Mesendoderm (in vitro differentiated cells): ENCODE measurements around the gene KCTD20.

Source experiments
- DNase-seq: peaks from one replicate; pipeline ENCODE4 v3.0.0; 2013
- H2AK5ac ChIP-seq: 2 replicates; pipeline ENCODE4 v1.6.1; 2013; ENCODE audit warnings: low read length, inconsistent platforms
- H2BK120ac ChIP-seq: 2 replicates; pipeline ENCODE4 v1.6.1; 2013; ENCODE audit warnings: low read depth, mild to moderate bottlenecking, low read length, moderate library complexity, mixed read lengths
- H2BK15ac ChIP-seq: replicated peaks from 2 replicates; pipeline ENCODE4 v1.6.1; 2013; ENCODE audit warnings: low read depth, mild to moderate bottlenecking, moderate library complexity
- H2BK5ac ChIP-seq: 2 replicates; pipeline ENCODE4 v1.6.1; 2013; ENCODE audit warnings: low read length, inconsistent platforms
- H3K18ac ChIP-seq: 2 replicates; pipeline ENCODE4 v1.6.1; 2013; ENCODE audit warnings: mild to moderate bottlenecking, low read length, mixed read lengths
- H3K23ac ChIP-seq: one replicate; pipeline ENCODE4 v1.6.1; 2013; ENCODE audit warnings: low read length
- H3K27ac ChIP-seq: 2 replicates; pipeline ENCODE4 v1.5.1; 2013; ENCODE audit warnings: low read depth, mild to moderate bottlenecking, inconsistent platforms, low read length, moderate library complexity
- H3K27me3 ChIP-seq: 2 replicates; pipeline ENCODE4 v1.6.1; 2013; ENCODE audit warnings: low read length, control low read depth, mild to moderate bottlenecking, inconsistent platforms; ENCODE audit not compliant: insufficient read depth, poor library complexity
- H3K36me3 ChIP-seq: 2 replicates; pipeline ENCODE4 v1.6.1; 2013; ENCODE audit warnings: low read length, inconsistent platforms; ENCODE audit not compliant: control insufficient read depth, insufficient read depth
- H3K4ac ChIP-seq: one replicate; pipeline ENCODE4 v1.6.1; 2013; ENCODE audit warnings: low read depth, mild to moderate bottlenecking, low read length, moderate library complexity
- H3K4me1 ChIP-seq: 2 replicates; pipeline ENCODE4 v1.6.1; 2013; ENCODE audit warnings: low read depth, low read length, inconsistent platforms; ENCODE audit not compliant: control insufficient read depth
- H3K4me2 ChIP-seq: 2 replicates; pipeline ENCODE4 v1.6.1; 2013; ENCODE audit warnings: low read length
- H3K4me3 ChIP-seq: 2 replicates; pipeline ENCODE4 v1.5.1; 2013; ENCODE audit warnings: mild to moderate bottlenecking, low read length
- H3K56ac ChIP-seq: one replicate; pipeline ENCODE4 v1.6.1; 2013; ENCODE audit warnings: low read length
- H3K79me1 ChIP-seq: 2 replicates; pipeline ENCODE4 v1.6.1; 2013; ENCODE audit warnings: low read length, inconsistent platforms
- H3K79me2 ChIP-seq: 2 replicates; pipeline ENCODE4 v1.6.1; 2013; ENCODE audit warnings: mild to moderate bottlenecking, low read length; ENCODE audit not compliant: control insufficient read depth, insufficient read depth
- H3K9ac ChIP-seq: 2 replicates; pipeline ENCODE4 v1.6.1; 2013; ENCODE audit warnings: low read length, inconsistent platforms
- H4K5ac ChIP-seq: one replicate; pipeline ENCODE4 v1.6.1; 2013; ENCODE audit warnings: low read length
- H4K8ac ChIP-seq: one replicate; pipeline ENCODE4 v1.6.1; 2013; ENCODE audit warnings: low read depth, mild to moderate bottlenecking, control low read depth, low read length, moderate library complexity
- WGBS: extraction: QIAGEN DNeasy Blood & Tissue Kit; methylation state at CpG from one replicate; pipeline ENCODE4 v1.1.7; 2013; ENCODE audit warnings: low lambda C conversion rate, missing lambda C conversion rate; ENCODE audit not compliant: insufficient coverage; ENCODE audit errors: extremely low coverage; 5-methylcytosine and 5-hydroxymethylcytosine counted together

KCTD20 gene

DNA sequence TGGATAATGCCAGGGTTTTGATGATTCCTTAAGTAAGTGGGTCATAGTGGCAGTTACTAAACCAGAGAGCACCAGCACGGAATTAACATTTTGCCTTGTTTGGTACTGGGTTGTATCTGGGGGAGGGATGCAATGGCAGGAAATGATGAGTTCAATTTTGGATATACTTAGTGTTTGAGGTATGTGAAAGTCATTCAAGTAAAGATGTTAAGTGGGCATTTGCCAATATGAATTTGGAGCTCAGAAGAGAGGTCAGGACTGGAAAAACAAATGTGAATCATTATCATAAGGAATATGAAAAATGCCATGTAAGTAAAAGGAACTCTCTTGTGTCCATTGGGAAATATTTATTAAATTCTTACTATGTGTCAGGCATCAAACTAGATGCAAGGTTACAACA, 6.3 kb upstream of the KCTD20 start:
- Histone ChIP-seq H3K36me3 (no peaks in the 10 kb centered on the region), H3K4me2 (no peak overlapping the region), H3K4me1 (no peaks in the 10 kb centered on the region), H3K9ac (no peak overlapping the region), H2BK120ac (no peak overlapping the region), H3K4me3 (no peak overlapping the region), H3K56ac (no peak overlapping the region), H3K27ac (no peak overlapping the region), H4K5ac (no peak overlapping the region), H3K4ac (no peak overlapping the region), H3K79me2 (no peaks in the 10 kb centered on the region), H3K18ac (no peak overlapping the region), H2BK15ac (no peak overlapping the region), H2BK5ac (no peak overlapping the region), H3K79me1 (no peaks in the 10 kb centered on the region), H4K8ac (no peak overlapping the region), H2AK5ac (no peak overlapping the region), H3K23ac (no peak overlapping the region), H3K27me3 (no peaks in the 10 kb centered on the region)
- no peak for DNase-seq
- no CpG with 5 or more reads among the region's 1 CpG for WGBS

DNA sequence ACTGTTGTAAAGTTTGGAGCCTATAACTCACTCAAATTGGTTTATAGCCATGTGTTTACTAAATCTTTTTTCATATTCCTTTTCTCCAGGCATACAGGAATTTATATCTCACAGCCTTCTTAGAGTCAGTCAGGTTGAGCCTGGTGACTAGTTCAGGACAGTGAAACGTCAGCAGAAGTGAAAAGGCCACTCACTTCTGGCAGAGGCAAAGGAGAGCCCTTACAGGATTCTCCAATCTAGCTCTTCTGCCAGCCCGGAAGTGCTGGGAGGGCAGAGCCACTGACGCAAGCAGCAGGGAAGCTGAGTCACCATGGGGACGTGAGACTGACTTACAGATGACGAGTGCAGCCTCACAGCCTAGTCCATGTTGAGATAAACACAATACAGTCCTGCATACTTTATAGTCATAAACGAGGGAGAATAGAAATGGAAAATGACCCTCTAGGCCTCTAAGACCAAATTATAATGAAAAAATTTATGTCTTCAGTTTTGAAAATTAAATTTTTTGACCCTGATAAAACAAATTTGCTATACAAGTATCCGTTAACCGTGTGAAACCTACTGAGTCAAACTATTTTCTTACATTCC, 1.4 kb upstream of the KCTD20 start:
- Histone ChIP-seq H3K23ac (no peak overlapping the region), H4K5ac (no peak overlapping the region), H3K4me1 (peaks cover 3% of the 10 kb centered on the region), H3K18ac (peak overlapping the region; percentile 80), H3K56ac (peak overlapping the region; percentile 27), H3K4me3 (no peak overlapping the region), H3K36me3 (no peaks in the 10 kb centered on the region), H3K4me2 (no peak overlapping the region), H3K79me1 (peaks cover 7% of the 10 kb centered on the region), H3K79me2 (peaks cover 15% of the 10 kb centered on the region), H3K4ac (no peak overlapping the region), H4K8ac (no peak overlapping the region), H3K9ac (no peak overlapping the region), H2BK15ac (no peak overlapping the region), H2BK5ac (no peak overlapping the region), H3K27ac (peak overlapping the region; percentile 53), H3K27me3 (no peaks in the 10 kb centered on the region), H2AK5ac (no peak overlapping the region), H2BK120ac (no peak overlapping the region)
- DNase-seq, result peak; percentile 99
- 100% methylated on average over 2 of the region's 8 CpGs for WGBS

- peak overlapping the region; percentile 83 for H3K27ac ChIP-seq
- WGBS, result no CpG with 5 or more reads among the region's 12 CpGs
Observed at GRCh38 chr6:36442103-36442670, 613 bp upstream of the KCTD20 start.

DNA sequence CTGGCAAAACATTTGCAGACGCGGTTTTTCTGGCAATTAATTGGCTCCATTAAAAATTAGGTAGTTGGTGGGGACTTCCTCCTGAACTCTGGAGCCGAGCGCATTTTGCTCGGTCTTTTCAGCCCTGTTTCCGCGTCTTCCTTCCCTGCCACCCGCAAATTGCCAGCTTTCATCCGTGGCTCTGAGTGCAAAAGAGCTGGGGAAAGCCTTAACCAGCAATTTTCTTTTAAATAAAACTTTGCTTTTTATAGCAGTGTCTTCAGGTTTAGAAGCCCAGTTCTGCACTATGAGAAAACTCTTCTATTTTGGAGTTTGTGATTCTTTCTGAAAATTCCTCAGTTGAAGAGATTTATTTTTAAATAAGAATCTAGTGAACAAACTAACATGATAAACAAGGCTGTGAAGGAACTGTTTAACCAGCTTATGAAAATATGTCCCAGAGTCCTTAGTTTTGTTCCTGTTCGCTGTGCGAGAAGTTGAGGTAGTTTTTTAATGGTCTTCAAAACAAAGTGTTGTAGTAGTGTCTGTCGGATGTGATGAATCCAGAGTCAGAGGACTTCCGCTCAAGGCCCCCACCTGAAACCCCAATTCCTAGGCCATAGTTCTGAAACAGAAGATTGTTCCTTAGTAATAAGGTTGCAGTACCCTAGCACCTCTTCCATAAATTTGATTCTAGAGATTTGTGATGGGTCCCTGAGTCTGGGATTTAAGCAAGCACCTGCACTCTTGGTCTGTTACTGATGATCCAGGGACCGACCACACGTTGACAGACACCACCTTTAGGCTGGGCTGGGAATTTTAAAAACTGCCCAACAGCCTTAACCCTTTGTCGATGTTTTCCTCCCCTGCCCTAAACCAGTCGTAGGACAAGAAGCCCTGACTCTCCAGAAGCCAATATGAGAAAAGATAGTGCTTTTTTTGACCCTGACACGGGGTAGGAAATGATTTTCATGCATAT, 950 bp downstream of the KCTD20 start:
- WGBS, result no CpG with 5 or more reads among the region's 18 CpGs
- DNase-seq, result peak; percentile 80
- H3K4me3 ChIP-seq, result peak overlapping the region; percentile 95

More at GRCh38 chr6:36442103-36442670, 613 bp upstream of the KCTD20 start:
- Histone ChIP-seq H4K8ac (peak overlapping the region; percentile 95), H3K79me2 (peaks cover 18% of the 10 kb centered on the region), H3K18ac (peak overlapping the region; percentile 70), H3K23ac (peak overlapping the region; percentile 80), H3K4ac (peak overlapping the region; percentile 59), H2BK15ac (no peak overlapping the region), H3K9ac (peak overlapping the region; percentile 97), H2BK120ac (no peak overlapping the region), H4K5ac (peak overlapping the region; percentile 71), H3K27me3 (no peaks in the 10 kb centered on the region), H3K4me3 (peak overlapping the region; percentile 53), H3K4me2 (peak overlapping the region; percentile 74), H2AK5ac (no peak overlapping the region), H3K4me1 (peaks cover 3% of the 10 kb centered on the region), H2BK5ac (no peak overlapping the region), H3K79me1 (peaks cover 7% of the 10 kb centered on the region), H3K56ac (peak overlapping the region; percentile 93), H3K36me3 (no peaks in the 10 kb centered on the region)
- no peak for DNase-seq

GRCh38 chr6:36444470-36444869, 1.7 kb downstream of the KCTD20 start:
- Histone ChIP-seq H3K56ac (peak overlapping the region; percentile 78), H3K36me3 (no peaks in the 10 kb centered on the region), H3K27me3 (no peaks in the 10 kb centered on the region), H3K4me1 (peaks cover 3% of the 10 kb centered on the region), H2AK5ac (no peak overlapping the region), H2BK120ac (no peak overlapping the region), H3K4me2 (peak overlapping the region; percentile 31), H3K27ac (no peak overlapping the region), H3K18ac (no peak overlapping the region), H3K4ac (no peak overlapping the region), H2BK5ac (no peak overlapping the region), H4K8ac (no peak overlapping the region), H3K9ac (peak overlapping the region; percentile 97), H3K79me2 (peaks cover 29% of the 10 kb centered on the region), H2BK15ac (no peak overlapping the region), H4K5ac (no peak overlapping the region), H3K23ac (no peak overlapping the region), H3K4me3 (no peak overlapping the region), H3K79me1 (peaks cover 9% of the 10 kb centered on the region)
- WGBS, result no CpG with 5 or more reads among the region's 3 CpGs
- DNase-seq, result no peak

More for the DNA sequence above, 950 bp downstream of the KCTD20 start:
- Histone ChIP-seq H3K79me1 (peaks cover 9% of the 10 kb centered on the region), H2AK5ac (no peak overlapping the region), H2BK15ac (no peak overlapping the region), H3K23ac (peak overlapping the region; percentile 97), H3K4ac (no peak overlapping the region), H3K18ac (peak overlapping the region; percentile 70), H3K79me2 (peaks cover 23% of the 10 kb centered on the region), H3K36me3 (no peaks in the 10 kb centered on the region), H3K27me3 (no peaks in the 10 kb centered on the region), H3K4me2 (peak overlapping the region; percentile 89), H2BK120ac (no peak overlapping the region), H4K8ac (peak overlapping the region; percentile 67), H2BK5ac (no peak overlapping the region), H3K9ac (peak overlapping the region; percentile 97), H3K27ac (peak overlapping the region; percentile 96), H3K4me1 (peaks cover 3% of the 10 kb centered on the region), H3K56ac (peak overlapping the region; percentile 99), H4K5ac (no peak overlapping the region)
